Mucosa of descending colon (tissue), 3 donors: ENCODE measurements around the gene TGFBRAP1. TPM values are rescaled to one million over a fixed set of nuclear protein-coding genes. Genes with fewer than 3 reads are reported as not detected.
"Not testable (repeated sequence)": the region's sequence is repeated elsewhere in the genome, so short reads cannot be mapped to it uniquely, and the experiment has no call there.

Experiments used
- ATAC-seq: fragments of 200-7000 bp; cut with Tn5 transposase; one replicate; pipeline ENCODE4 v1.9.1; 2020; ENCODE audit warnings: mild to moderate bottlenecking, moderate library complexity
- DNase-seq, 3 donors: peaks; one replicate each; pipeline ENCODE4 v3.0.0-alpha.2; 2020
- H3K36me3 ChIP-seq: fragments of 200-600 bp; one replicate; pipeline ENCODE4 v1.8.0; 2021; ENCODE audit warnings: low read depth, mild to moderate bottlenecking
- H3K4me1 ChIP-seq: fragments of 200-600 bp; one replicate; pipeline ENCODE4 v1.8.0; 2021; ENCODE audit warnings: low read depth, mild to moderate bottlenecking
- H3K4me3 ChIP-seq: fragments of 200-600 bp; one replicate; pipeline ENCODE4 v1.8.0; 2021; ENCODE audit warnings: mild to moderate bottlenecking
- H3K9me3 ChIP-seq: fragments of 200-600 bp; one replicate; pipeline ENCODE4 v1.8.0; 2021; ENCODE audit warnings: mild to moderate bottlenecking
- intact Hi-C, 2 donors: fragments of 100-400 bp; cut with DNase I in 1 of 2; cut with micrococcal nuclease in 1 of 2; formaldehyde crosslinking; loops; one replicate each; pipeline versions ENCODE4 v1.11.0 to v1.11.1; 2022; cut with DNase I, micrococcal nuclease
- total RNA-seq, 3 donors: library from RNA; stranded (reverse); fragmentation: NEBNext Ultra II Directional in 2 of 3; extraction: Animal tissue kit (Norgen Biotek cat#: 25700) in 2 of 3; gene quantifications; one replicate each; pipeline versions ENCODE4 v1.2.1 to v1.2.4, GENCODE V29; 2021 to 2023
- TF ChIP-seq, protein P1 (sequence below): fragments of 200-600 bp; IDR thresholded peaks from one replicate; pipeline ENCODE4 v1.8.0; 2022; ENCODE audit warnings: antibody characterized with exemption, mild to moderate bottlenecking
- donor health status: DM: no; HTN: no; CAD: no; lungs with moderate emphysema.
- donor health status: DM: no; HTN: no; CAD: no.
- donor health status: DM: no; HTN: yes; CAD: no.

The TGFBRAP1 gene
- total RNA-seq, 3 donors from 2014 or later: 16.9 to 24.3 (median 20.9) TPM

GRCh38 chr2:105257981-105258380 is 71.6 kb downstream of the TGFBRAP1 start:
- no peak for DNase-seq
- H3K4me1 ChIP-seq: no peaks in the 10 kb centered on the region
- TF ChIP-seq, protein P1, sequence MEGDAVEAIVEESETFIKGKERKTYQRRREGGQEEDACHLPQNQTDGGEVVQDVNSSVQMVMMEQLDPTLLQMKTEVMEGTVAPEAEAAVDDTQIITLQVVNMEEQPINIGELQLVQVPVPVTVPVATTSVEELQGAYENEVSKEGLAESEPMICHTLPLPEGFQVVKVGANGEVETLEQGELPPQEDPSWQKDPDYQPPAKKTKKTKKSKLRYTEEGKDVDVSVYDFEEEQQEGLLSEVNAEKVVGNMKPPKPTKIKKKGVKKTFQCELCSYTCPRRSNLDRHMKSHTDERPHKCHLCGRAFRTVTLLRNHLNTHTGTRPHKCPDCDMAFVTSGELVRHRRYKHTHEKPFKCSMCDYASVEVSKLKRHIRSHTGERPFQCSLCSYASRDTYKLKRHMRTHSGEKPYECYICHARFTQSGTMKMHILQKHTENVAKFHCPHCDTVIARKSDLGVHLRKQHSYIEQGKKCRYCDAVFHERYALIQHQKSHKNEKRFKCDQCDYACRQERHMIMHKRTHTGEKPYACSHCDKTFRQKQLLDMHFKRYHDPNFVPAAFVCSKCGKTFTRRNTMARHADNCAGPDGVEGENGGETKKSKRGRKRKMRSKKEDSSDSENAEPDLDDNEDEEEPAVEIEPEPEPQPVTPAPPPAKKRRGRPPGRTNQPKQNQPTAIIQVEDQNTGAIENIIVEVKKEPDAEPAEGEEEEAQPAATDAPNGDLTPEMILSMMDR: no peak
- intact Hi-C loops: no loop called here
- H3K9me3 ChIP-seq: no peaks in the 10 kb centered on the region
- ATAC-seq: no peak
- no peak overlapping the region for H3K4me3 ChIP-seq
- H3K36me3 ChIP-seq: no peaks in the 10 kb centered on the region

DNA sequence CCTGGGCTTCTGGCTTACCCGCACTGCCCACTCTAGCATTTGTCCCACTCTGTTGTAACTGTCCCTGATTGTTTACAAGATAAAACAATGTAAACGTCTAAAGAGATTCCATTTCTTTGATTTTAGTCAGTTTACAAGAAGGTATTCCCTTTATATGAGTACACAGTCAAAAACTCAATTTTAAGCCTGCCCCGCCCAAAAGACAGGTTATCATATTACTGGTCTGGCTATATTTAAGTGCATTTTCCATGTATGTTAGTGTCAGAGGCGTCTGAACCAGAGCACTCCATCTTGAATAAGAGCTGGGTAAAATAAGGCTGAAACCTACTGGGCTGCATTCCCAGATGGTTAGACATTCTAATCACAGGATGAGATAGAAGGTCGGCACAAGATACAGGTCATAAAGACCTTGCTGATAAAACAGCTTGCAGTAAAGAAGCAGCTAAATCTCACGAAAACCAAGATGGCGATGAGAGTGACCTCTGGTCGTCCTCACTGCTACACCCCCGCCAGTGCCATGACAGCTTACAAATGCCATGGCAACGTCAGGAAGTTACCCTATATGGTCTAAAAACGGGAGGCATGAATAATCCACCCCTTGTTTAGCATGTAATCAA is 73.0 kb downstream of the TGFBRAP1 start:
- Histone ChIP-seq H3K4me3 (no peak overlapping the region), H3K36me3 (no peaks in the 10 kb centered on the region), H3K9me3 (no peaks in the 10 kb centered on the region), H3K4me1 (no peaks in the 10 kb centered on the region)
- ATAC-seq (no peak), DNase-seq (no peak)
- intact Hi-C loops: no loop called here
- TF ChIP-seq, protein P1: no peak

DNA sequence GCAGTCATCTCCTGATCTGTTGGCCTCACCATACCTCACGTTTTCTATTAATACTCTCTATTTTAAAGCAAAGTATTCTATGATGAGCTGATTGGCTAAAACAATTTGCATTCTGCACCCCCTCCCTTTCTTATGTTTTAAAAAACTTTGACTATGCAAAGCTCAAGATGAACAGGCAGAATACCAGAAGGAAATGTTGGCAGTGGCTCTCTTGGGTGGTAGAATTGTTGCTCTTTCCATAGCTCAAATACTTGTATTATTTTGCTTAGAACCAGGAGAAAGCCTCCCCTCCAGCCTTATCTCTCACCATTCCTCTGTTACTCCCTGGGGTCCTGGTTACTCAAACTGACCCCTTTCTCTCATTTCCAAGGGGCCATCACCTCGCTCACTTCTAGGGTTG is 73.6 kb downstream of the TGFBRAP1 start:
- no peaks in the 10 kb centered on the region for H3K36me3 ChIP-seq
- no peaks in the 10 kb centered on the region for H3K4me1 ChIP-seq
- DNase-seq (no peak), ATAC-seq (no peak)
- H3K9me3 ChIP-seq: no peaks in the 10 kb centered on the region
- TF ChIP-seq, protein P1: no peak
- H3K4me3 ChIP-seq: no peak overlapping the region
- intact Hi-C loops: no loop called here

GRCh38 chr2:105254531-105255210 is 74.9 kb downstream of the TGFBRAP1 start:
- Histone ChIP-seq H3K4me1 (no peaks in the 10 kb centered on the region), H3K4me3 (no peak overlapping the region), H3K36me3 (no peaks in the 10 kb centered on the region), H3K9me3 (no peaks in the 10 kb centered on the region)
- ATAC-seq (no peak), DNase-seq (no peak)
- TF ChIP-seq, protein P1: no peak
- intact Hi-C loops: no loop called here

- intact Hi-C loops: no loop called here
- Histone ChIP-seq H3K4me3 (no peak overlapping the region), H3K9me3 (no peaks in the 10 kb centered on the region), H3K36me3 (no peaks in the 10 kb centered on the region), H3K4me1 (no peaks in the 10 kb centered on the region)
- TF ChIP-seq, protein P1: no peak
- ATAC-seq (no peak), DNase-seq (no peak)
Observed at GRCh38 chr2:105252271-105252670, 77.3 kb downstream of the TGFBRAP1 start.

DNA sequence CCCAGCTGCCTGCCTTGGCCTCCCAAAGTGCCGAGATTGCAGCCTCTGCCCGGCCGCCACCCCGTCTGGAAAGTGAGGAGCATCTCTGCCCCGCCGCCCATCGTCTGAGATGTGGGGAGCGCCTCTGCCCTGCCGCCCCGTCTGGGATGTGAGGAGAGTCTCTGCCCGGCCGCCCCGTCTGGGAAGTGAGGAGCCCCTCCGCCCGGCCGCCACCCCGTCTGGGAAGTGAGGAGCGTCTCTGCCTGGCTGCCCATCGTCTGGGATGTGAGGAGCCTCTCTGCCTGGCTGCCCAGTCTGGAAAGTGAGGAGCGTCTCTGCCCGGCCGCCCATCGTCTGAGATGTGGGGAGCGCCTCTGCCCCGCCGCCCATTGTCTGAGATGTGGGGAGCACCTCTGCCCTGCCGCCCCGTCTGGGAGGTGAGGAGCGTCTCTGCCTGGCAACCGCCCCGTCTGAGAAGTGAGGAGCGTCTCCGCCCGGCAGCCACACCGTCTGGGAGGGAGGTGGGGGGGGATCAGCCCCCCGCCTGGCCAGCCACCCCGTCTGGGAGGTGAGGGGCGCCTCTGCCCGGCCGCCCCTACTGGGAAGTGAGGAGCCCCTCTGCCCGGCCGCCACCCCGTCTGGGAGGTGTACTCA is 78.4 kb downstream of the TGFBRAP1 start:
- H3K9me3 ChIP-seq, H3K36me3 ChIP-seq, DNase-seq, ATAC-seq, H3K4me3 ChIP-seq, H3K4me1 ChIP-seq, intact Hi-C loops: not testable (repeated sequence)
